HEK293 (cell line): ENCODE data around the gene FOXA2.

Experiments
- CTCF ChIP-seq: fragments of 450-650 bp; formaldehyde crosslinking; IDR thresholded peaks from 2 replicates; pipeline ENCODE4 v1.5.1; 2016; ENCODE audit warnings: missing biosample characterization, missing genetic modification characterization
- PRDM2 ChIP-seq: fragments of 450-650 bp; formaldehyde crosslinking; IDR thresholded peaks from 2 replicates; pipeline ENCODE4 v1.5.1; 2016; ENCODE audit warnings: missing biosample characterization, missing genetic modification characterization, borderline replicate concordance
- REST ChIP-seq: fragments of 450-650 bp; formaldehyde crosslinking; IDR thresholded peaks from 2 replicates; pipeline ENCODE4 v1.5.1; 2016; ENCODE audit warnings: missing biosample characterization, missing genetic modification characterization
- SALL2 ChIP-seq: fragments of 450-650 bp; formaldehyde crosslinking; IDR thresholded peaks from 2 replicates; pipeline ENCODE4 v1.5.0; 2017; ENCODE audit warnings: missing biosample characterization, mild to moderate bottlenecking, missing genetic modification characterization, borderline replicate concordance
- ZBTB44 ChIP-seq: fragments of 450-650 bp; IDR thresholded peaks from 2 replicates; pipeline ENCODE4 v1.5.1; 2018; ENCODE audit warnings: missing biosample characterization, mild to moderate bottlenecking, missing genetic modification characterization
- ZBTB7A ChIP-seq: fragments of 450-650 bp; formaldehyde crosslinking; IDR thresholded peaks from 2 replicates; pipeline ENCODE4 v1.5.1; 2016; ENCODE audit warnings: low read depth, missing biosample characterization, missing genetic modification characterization
- ZNF274 ChIP-seq, 2 experiments: fragments of 200-500 bp in 1 of 2; fragments of 450-650 bp in 1 of 2; sonication (Bioruptor generic) in 1 of 2; formaldehyde crosslinking in 1 of 2; IDR thresholded peaks; 2 replicates each; pipeline versions ENCODE4 v1.5.1 to v1.6.1; 2014 to 2016; ENCODE audit warnings: borderline replicate concordance in 1 of 2, inconsistent platforms in 1 of 2, low read length in 1 of 2, missing biosample characterization in 1 of 2, missing genetic modification characterization in 1 of 2
- ZNF645 ChIP-seq: fragments of 450-650 bp; formaldehyde crosslinking; IDR thresholded peaks from 2 replicates; pipeline ENCODE4; 2016; ENCODE audit warnings: missing biosample characterization, missing genetic modification characterization
- ZNF658 ChIP-seq: fragments of 450-650 bp; formaldehyde crosslinking; IDR thresholded peaks from 2 replicates; pipeline ENCODE4; 2016; ENCODE audit warnings: missing biosample characterization, missing genetic modification characterization
- ZNF677 ChIP-seq: fragments of 450-650 bp; IDR thresholded peaks from 2 replicates; pipeline ENCODE4 v1.5.0; 2018; ENCODE audit warnings: missing biosample characterization, mild to moderate bottlenecking, missing genetic modification characterization, moderate library complexity
- ZNF785 ChIP-seq: fragments of 450-650 bp; formaldehyde crosslinking; IDR thresholded peaks from 2 replicates; pipeline ENCODE4 v1.5.1; 2016; ENCODE audit warnings: missing biosample characterization, missing genetic modification characterization

- no peak for TF ChIP-seq CTCF (tag by site-specific recombination)
- TF ChIP-seq ZNF677 (tag by site-specific recombination), result no peak
- no peak for TF ChIP-seq REST (tag by site-specific recombination)
- no peak for TF ChIP-seq ZNF785 (tag by site-specific recombination)
- no peak for TF ChIP-seq SALL2 (tag by site-specific recombination)
- no peak for TF ChIP-seq ZBTB7A (tag by site-specific recombination)
- TF ChIP-seq ZNF658 (tag by site-specific recombination), result no peak
- TF ChIP-seq ZBTB44 (tag by site-specific recombination), result no peak
- no peak for TF ChIP-seq ZNF274 (IDR thresholded peaks at IDR 0.05; ENCODE audit: low read length)
- no peak for TF ChIP-seq ZNF274 (tag by site-specific recombination; IDR thresholded peaks at IDR 0.05; ENCODE audit: borderline replicate concordance)
- no peak for TF ChIP-seq PRDM2 (tag by site-specific recombination)
- no peak for TF ChIP-seq ZNF645
Measured at GRCh38 chr20:22569353-22569752, 15.0 kb downstream of the FOXA2 start.
